GM21619 (cell line): ENCODE measurements around the gene TMEM183A.
A peak's percentile ranks its signal among the peaks of the same experiment; 100 is the strongest.
"Not testable (repeated sequence)": the region's sequence is repeated elsewhere in the genome, so short reads cannot be mapped to it uniquely, and the experiment has no call there.

Experiments
- ATAC-seq: cut with Tn5 transposase; IDR thresholded peaks from one replicate; pipeline ENCODE4 v1.9.1; 2021; ENCODE audit not compliant: unreplicated experiment

The TMEM183A gene

DNA sequence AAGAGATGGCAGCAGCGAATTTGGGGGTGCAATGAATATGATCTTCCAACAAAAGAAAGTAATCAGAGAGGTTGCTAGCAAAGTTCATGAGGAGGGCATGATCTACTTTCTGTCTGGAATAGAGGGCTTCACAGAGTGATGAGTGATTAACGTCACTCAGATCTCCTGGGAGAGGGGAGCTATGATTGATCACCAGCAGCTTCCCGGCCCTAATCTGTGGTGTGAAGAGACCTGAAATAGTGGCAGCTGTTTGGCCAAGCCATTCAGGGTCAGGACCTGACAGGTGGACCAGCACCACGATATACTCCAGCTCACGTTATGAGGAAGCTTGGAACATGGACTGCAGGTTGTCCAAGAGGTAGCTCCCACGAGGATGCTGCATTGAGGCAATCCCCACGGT is 19.9 kb upstream of the TMEM183A start:
- ATAC-seq: no peak

DNA sequence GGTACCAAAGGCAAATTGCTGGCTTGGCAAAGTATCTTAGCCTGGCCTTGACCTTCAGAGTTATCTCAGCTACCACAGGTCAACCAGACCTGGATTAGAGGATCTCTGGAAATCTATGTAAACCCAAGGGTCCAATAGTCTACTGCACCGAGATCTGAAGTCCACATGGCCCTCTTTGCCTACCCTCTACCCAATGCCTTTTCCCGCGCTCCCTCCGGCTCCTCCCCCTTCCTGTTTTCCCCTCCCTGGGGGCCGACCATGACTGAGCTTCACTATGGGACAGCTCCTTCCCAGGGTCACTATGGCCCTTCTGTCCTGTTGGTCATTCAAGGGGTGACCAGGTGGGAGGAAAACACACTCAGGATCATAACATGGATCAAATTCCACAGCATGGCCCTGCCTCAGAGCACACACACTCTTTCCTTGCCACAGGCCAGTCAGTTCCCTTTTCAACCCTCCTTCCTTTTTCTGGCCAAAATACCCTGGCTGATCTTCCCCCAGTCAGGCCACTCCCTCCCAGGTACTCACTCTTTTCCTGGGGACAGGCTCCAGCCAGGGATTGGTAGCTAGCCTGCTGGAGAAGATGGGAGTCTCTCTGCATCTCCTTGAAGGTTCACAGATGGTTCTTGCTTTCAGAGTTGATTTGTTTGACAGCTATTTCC is 19.1 kb upstream of the TMEM183A start:
- ATAC-seq: no peak

DNA sequence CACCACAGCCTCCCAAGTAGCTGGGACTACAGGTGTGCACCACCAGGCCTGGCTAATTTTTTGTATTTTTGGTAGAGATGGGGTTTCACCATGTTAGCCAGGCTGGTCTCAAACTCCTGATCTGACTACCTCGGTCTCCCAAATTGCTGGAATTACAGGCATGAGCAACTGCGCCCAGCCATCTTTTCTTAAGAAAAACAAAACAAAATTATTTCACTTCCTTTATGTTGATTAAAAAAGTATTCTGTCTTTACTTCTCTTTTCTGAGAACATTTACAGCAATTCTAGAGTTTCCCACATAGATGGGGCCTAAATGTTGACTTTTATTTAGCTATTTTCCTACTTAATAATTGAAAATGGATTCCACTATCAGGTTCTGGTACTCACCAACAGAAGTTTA is 17.3 kb upstream of the TMEM183A start:
- no peak for ATAC-seq

DNA sequence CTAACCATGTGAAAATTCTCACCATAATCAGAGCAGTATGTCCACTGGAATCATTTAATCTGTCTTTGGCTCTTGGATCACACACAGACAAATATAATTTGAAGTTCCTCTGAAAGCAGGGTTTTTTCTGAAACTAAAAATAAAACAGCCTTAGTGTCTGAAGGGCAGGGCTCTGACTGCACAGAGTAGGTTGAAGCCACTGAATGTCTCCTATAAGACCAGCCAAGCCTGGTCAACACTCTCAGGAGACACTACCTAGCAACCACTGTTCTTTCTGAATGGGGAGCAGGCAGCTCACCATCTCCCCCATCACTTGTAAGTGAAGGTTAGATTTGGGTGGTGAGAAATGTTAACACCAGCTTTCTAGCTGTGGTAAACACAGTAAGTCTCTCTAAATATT is 16.1 kb upstream of the TMEM183A start:
- ATAC-seq: no peak

DNA sequence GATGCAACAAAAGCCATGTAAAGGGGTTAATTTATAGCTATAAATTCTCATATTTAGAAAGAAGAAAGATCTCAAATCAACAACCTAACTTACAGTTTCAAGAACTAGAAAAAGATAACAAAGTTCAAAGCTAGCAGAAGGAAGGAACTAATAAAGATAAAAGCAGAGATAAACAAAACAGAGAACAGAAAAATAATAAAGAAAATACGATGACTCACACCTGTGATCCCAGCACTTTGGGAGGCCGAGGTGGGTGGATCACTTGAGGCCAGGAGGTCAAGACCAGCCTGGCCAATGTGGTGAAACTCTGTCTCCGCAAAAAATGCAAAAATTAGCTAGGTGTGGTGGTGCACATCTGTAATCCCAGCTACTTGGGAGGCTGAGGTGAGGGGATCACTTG is 12.4 kb upstream of the TMEM183A start:
- ATAC-seq: no peak

DNA sequence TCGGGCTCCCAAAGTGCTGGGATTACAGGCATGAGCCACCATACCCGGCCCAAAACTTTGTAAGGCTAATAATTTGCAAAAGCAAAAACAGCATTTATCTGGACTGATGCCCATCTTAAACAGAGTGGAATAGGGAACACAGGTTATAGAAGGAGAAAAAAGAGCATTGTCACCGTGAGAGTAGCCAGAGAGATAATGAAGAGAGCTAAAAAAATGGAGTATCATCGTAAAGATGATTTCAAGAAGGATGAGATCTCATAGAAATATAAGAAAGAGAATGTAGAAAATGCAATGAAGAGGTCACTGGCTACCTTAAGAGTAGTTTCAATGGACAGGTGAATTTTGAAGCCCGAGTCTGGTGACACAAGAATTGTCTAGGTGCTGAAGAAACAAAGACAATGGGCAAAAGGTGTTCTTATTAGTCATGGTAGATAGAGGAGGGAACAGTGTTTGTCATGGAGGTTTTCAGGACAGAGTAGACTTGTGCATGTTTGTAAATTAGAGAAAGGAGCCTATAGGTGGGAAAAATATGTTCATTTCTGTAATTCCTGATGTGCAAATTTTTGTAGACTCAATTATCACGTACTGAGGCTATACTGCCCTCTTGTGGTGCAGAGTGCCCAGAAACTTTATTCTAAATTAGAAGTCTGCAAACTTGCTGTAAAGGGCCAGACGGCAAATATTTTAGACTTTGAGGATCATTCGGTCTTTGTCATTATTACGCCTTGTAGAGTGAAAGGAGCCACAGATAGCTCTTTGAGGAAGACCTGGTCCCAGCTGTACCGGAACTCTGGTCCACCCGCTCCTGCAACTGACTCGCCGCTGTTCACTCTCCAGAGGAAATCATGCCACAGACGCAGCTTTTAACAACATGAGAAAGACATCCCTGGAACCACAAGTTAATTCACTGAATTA is 8.1 kb upstream of the TMEM183A start:
- no peak for ATAC-seq

DNA sequence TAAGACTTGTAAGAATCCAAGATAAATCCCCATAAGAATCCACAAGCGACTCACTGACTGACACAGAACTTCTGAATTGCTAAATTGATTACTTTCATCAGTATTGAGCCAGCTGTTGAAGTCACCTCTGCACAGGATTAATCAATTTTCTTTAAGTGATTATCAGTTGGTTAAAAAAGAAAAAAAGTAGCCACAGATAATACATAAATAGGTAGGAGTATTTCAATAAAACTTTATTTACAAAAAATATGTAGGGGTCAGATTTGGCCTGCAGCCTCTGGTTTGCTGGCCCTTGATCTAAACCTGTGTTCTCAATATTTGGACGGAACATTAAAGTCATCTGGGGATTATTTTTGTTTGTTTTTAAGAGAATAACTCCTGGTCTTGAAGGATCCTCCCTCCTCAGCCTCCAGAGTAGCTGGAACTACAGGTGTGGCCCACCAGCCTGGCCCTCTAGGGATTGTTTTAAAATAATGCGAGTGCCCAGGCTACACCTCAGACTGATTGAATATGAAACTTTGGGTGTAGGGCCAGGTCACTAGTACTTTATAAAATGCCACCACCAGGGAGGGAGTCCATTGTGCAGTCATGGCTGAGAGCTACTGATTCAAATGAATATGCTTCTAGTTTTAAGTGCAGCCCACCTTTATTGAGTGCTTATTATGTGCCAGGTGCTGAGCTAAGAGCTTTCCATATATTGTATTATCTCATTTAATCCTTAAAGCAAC is 6.8 kb upstream of the TMEM183A start:
- ATAC-seq: no peak

DNA sequence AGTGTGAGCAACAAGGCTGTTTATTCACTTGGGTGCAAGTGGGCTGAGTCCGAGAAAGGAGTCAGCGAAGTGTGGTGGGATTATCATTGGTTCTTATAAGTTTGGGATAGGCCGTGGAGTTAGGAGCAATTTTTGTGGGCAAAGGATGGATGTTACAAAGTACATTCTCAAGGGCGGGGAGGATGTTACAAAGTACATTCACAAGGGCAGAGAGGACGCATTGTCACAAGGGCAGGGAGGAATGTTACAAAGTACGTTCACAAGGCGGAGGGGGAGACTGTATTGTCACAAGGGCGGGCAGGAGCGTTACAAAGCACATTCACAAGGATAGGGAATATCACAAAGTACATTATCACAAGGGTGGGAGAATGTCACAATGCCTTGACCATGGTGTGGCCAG is 5.2 kb upstream of the TMEM183A start:
- ATAC-seq: no peak

DNA sequence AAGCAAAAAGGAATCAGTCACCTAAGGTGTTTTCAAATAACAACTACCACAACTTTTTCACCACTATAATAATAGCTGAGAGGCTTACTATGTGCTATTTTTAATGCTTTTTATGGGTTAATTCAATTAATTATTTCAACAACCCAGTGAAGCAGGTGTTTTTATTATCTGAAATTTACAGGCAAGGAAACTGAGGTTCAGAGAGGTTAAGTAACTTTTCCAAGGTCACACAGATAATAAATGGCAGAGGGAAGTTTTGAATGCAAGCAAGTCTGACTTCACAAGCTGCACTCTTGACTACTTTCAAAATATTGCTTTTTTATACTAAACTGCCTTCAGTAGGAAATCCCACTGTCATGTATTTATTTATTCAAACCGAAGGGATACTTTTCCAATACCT is 4.2 kb upstream of the TMEM183A start:
- no peak for ATAC-seq

DNA sequence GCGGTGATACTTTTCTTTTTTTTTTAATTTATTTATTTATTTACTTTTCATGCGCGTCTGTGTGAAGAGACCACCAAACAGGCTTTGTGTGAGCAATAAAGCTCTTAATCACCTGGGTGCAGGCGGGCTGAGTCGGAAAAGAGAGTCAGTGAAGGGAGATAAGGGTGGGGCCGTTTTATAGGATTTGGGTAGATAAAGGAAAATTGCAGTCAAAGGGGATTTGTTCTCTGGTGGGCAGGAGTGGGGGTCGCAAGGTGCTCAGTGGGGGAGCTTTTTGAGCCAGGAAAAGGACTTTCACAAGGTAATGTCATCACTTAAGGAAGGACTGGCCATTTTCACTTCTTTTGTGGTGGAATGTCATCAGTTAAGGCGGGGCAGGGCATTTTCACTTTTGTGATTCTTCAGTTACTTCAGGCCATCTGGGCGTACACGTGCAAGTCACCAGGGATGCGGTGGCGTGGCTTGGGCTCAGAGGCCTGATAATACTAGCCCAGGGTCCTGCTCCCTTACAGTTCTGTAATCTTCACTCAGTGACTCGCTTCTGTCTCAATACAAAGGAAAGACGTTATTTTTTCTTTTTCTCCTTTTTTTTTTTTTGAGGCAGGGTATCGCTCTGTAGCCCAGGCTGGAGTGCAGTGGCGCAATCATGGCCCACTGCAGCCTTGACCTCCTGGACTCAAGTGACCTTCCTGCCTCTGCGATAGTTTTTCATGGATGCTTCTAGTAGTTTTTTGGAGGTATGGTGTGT is 1.6 kb upstream of the TMEM183A start:
- not testable (repeated sequence) for ATAC-seq

DNA sequence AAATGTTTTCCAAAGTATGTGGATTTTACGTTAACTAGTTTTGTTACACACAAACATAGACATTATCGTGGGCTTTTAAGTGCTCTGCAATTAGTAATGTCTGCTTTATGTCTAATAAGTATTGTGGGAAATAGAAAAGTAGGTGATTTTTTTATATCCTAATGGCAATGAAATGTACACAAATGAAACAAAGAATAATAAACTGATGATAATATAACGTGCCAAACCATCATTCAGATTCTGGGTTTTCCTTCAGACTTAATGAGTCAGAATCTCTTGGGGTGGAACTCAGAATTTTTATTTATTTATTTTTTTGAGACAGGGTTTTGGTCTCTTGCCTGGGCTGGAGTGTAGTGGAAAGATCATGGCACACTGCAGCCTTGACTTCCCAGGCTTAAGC is 2.0 kb downstream of the TMEM183A start:
- no peak for ATAC-seq

DNA sequence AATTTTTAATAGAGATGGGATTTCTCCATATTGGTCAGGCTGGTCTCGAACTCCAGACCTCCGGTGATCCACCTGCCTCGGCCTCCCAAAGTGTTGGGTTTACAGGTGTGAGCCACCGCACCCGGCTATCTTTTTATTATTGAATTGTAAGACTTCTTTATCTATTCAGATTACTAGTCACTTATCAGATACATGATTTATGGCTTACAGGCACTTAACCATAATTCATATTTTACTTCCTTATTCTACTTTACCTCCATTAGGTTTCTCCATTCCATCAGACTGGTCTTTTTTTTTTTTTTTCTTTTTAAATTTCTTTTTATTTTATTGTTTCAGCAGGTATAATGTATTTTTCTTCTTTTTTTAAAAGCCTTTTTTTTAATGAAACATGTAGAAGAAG is 4.4 kb downstream of the TMEM183A start:
- ATAC-seq: no peak

DNA sequence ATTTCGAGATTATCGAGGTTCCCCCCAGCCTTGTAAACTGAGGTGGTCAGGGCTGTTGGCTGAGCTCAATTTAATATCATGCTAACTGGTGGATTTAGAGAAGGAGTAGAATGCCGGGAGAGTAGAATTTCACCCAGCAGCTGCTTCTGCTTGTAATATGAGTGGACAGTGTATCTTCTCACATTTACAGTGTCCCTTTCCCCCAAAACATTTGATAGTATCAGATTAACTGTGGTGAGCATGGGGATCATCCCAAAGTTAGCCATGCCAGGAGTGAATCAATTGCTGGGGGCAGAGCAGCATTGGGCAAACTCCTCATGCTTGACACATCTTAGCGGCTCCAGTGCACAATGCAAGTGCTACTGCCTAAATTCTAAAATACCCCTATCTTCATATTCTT is 9.9 kb downstream of the TMEM183A start:
- no peak for ATAC-seq

DNA sequence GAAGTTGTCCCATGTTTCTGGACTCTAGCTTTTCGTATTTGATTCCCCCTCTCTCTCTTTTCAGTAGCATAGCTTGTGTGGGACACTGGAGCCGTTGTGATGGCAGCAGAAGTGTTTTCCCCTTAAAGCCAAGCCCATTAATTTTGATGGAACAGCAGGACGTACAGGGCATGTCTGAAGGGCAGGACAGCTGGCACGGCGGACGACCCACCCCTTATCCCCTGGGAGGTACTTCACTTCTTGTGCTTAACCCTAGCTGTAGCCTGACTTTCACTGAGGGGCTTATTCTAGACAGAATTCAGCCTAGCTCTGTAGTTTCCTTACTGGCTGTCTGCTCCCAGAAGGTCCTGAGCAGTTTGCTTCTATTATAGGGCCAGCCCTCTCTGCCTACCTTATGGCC is 10.5 kb downstream of the TMEM183A start:
- no peak for ATAC-seq

DNA sequence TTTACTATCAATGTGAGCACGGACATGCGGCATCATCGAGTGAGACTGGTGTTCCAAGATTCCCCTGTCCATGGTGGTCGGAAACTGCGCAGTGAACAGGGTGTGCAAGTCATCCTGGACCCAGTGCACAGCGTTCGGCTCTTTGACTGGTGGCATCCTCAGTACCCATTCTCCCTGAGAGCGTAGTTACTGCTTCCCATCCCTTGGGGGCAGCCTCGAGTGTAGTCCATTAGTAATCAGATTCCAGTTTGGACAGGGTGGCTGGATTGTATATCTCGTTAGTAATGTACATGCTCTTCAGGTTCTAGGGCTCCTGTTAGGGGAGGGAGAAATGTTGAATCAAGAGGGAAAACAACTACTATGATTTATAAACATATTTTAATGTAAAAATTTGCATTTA is 15.7 kb downstream of the TMEM183A start:
- ATAC-seq: not testable (repeated sequence)

DNA sequence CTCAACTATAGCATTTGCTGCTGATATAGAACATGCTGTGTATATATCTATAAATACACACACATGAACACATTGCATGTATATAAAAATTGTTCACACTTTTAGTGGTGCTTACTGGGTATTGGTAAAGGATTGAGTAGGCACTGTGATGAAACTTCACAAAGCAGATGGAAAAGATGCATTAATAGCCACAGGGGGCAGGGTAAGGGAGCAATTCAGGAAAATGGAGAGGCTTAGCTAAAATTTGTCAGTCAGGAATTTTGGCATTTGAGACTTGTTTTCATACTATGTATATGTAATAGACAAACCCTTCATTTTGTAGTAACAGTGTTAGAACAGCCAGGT is 18.5 kb downstream of the TMEM183A start:
- ATAC-seq: no peak

DNA sequence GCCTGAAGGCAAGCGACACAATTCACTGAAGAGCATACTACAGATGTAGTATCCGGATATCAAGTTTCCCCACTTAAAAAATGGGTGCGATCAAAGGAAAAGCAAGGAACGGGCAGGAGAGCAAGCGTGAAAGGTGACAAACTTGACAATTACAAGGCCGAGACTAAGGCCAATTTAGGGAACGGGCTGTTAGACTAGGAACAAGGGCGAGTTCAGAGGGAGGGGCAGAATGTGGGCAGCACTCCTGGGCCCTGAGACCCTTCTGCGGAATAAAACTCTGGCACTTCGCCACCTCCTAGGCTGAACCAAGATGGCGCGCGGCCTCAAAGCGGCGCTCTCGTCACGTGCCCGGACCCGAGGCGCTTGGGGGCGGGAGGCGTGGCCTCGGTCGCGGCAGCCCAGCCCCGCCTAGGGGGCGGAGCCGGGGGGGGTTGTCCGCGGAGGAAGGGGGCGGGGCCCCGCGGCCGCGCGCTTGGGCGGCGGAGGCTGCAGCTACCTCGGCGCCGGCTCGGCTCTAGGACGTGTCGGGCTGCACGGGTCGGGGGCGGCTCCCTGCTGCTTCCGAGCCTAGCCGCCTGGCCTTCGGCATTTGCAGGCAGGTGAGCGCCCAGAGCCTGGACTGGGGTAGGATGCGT is 19.0 kb downstream of the TMEM183A start, which contains the start of gene PPFIA4:
TSS of gene PPFIA4 (plus strand) at position 461 of the 635 bp plus-strand sequence. CDS start 12,518 bp downstream, outside the sequence.
- ATAC-seq: peak; percentile 72

DNA sequence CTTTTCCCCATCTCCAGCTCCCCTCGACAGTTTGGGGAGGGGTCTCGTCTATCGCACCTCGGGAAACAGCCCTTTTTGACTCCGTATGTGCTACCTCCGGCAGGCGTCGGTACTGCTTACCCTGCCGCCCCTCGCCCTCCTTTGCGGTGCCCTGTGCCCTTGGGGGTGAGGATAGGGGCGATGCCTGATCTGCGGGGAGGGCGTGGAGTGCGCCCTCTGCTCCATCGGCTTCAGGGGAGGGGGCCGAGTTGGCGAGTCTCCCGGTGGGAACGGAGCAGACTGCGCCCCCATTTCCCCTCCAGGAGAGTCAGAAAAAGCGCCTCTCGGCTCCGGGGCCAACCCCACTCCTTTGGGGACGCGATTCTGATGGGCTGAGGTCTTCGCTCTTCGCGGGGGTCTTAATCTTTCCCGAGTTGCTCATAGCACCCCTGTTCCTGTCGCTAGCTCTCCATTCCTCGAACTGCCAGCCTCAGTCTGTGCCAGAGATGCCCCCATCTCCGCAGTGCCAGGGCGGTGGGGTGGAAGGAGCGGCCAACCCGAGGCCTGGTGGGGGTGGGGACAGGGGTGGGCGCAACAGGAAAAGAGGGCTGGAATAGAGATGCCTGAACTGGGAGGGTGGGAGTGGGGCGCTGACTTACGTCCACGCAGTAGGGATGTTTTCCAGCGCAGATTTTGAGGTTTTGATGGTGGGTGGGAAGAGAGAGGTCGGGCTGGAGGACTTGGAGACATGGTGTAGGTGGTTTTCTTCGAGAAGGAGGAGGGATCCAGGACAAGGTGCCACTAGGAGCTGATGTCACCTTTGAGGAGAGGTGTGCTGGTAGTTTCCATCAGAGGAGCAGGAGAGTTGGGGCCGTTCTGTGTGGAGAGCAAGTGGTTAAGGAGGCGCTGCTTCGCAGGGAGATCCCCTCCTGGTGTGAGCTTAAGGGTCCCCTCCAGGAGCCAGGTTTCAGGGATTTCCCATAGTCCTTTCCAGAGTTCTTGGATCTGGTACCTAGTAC is 19.8 kb downstream of the TMEM183A start:
- ATAC-seq: peak; percentile 7

DNA sequence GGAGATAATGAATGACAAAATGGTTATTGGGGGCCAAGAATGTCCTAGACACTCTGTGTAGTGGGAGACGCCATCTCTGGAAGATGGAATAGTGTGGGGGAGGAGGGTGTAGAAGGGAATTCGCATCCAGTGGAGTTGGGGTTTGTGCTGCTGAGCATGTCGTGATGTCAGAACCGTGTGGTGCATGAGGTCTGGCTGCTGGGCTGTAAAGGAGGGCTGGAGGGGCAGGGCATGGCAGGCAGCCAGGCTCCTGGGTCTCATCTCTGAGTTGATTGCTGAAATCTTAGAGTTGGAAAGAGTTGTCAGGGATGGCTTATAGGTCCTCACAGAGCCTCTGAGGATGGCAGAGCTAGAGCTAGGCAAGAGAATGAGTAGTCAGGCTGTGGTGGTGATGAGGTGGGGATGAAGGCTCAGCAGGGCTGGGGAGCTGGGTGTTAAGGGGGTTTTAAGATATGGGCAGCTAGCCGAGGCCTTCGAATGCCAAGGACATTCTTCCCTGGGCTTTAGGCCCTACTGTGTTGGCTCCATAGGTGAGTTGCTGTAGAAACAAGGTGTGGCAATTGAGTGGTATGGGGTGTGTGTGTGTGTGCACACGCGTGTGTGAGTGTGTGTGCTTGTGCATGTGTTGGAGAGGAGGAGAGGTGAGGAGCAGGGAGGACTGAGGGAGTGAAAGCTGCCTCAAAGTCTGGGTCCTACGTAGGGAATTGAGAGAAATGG is 21.1 kb downstream of the TMEM183A start:
- no peak for ATAC-seq
